OCI-LY3 (cell line): ENCODE data around the gene FRYL.

Experiments used
- EZH2phosphoT487 ChIP-seq: fragments of 200-600 bp; shearing (Covaris generic); IDR thresholded peaks from 2 replicates; pipeline ENCODE4 v1.6.1; 2018; ENCODE audit warnings: antibody characterized with exemption, mixed run types, low read depth
- TF ChIP-seq, protein P1 (sequence below): fragments of 200-600, 300-600 bp; sonication (generic); IDR thresholded peaks from 2 replicates; pipeline ENCODE4 v1.5.1; 2014; ENCODE audit warnings: antibody characterized with exemption, low read length, low read depth

DNA sequence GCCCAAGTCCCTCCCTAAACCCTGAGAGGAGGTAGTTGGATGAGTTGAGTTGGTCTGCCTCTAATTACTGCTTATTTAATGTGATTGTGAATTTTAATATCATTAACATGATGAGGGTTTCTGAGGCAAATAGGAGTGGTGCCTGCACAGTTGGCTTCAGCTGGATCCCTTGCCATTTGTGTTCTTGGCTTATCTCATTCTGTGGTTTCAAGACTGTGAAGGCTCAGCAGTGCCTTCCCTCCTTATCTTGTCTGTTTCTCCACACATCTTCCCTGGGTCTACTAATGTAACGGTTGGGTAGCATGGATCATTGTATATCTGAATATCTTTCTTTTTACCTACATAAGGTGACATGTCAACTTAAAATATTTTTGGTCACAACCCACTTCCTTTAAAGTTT is 298.5 kb downstream of the FRYL start:
- TF ChIP-seq, protein P1, sequence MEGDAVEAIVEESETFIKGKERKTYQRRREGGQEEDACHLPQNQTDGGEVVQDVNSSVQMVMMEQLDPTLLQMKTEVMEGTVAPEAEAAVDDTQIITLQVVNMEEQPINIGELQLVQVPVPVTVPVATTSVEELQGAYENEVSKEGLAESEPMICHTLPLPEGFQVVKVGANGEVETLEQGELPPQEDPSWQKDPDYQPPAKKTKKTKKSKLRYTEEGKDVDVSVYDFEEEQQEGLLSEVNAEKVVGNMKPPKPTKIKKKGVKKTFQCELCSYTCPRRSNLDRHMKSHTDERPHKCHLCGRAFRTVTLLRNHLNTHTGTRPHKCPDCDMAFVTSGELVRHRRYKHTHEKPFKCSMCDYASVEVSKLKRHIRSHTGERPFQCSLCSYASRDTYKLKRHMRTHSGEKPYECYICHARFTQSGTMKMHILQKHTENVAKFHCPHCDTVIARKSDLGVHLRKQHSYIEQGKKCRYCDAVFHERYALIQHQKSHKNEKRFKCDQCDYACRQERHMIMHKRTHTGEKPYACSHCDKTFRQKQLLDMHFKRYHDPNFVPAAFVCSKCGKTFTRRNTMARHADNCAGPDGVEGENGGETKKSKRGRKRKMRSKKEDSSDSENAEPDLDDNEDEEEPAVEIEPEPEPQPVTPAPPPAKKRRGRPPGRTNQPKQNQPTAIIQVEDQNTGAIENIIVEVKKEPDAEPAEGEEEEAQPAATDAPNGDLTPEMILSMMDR: no peak
- TF ChIP-seq EZH2phosphoT487: no peak
